HG03469 (cell line): ENCODE measurements around the gene BCL2A1.
"Not testable (repeated sequence)": the region's sequence is repeated elsewhere in the genome, so short reads cannot be mapped to it uniquely, and the experiment has no call there.

Experiments
- ATAC-seq: cut with Tn5 transposase; IDR thresholded peaks from one replicate; pipeline ENCODE4 v1.9.1; 2021; ENCODE audit warnings: mild to moderate bottlenecking, moderate library complexity, moderate number of reproducible peaks; ENCODE audit not compliant: unreplicated experiment

Gene BCL2A1

DNA sequence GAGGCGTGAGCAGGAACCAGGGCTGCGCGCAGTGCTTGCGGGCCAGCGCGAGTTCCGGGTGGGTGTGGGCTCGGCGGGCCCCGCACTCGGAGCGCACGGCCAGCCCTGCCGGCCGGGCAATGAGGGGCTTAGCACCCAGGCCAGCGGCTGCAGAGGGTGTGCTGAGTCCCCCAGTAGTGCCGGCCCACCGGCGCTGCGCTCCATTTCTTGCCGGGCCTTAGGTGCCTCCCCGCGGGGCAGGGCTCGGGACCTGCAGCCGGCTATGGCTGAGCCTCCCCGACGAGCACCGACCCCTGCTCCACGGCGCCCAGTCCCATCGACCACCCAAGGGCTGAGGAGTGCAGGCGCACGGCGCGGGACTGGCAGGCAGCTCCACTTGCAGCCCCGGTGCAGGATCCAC is 44.9 kb downstream of the BCL2A1 start:
- not testable (repeated sequence) for ATAC-seq

GRCh38 chr15:79924379-79924778 is 46.6 kb downstream of the BCL2A1 start:
- no peak for ATAC-seq

DNA sequence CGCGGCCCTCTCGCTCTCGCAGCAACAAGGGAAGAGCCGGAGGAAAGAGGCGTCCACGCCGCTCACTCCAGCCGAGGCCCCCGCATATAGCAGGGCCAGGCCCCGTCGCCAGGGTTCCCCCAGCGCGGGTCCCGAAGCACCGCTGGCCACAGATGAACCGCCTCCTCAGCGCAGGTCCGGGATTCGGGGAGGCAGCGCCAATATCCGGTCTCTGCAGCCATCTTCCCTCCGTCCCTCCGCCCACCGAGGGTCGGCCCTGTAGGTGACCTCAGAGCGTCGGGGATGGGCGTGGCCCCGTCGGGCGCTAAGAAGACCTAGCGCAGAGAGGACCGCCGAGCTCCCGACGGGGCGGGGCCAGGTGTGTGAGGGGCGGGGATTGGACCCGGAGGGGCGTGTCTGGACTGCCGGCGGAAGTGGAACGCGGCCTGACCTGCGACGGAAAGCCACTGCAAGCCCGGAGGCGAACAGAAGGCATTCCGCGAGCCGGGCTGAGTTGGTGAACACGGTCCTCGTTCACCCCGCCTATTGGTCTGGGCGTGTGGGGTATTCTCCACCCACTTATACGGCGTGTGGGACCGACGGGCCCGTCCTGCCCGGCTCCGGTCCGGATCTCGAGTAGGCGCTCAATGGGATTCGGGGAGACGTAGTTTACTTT is 47.4 kb downstream of the BCL2A1 start:
- ATAC-seq: peak; percentile 92

- ATAC-seq: peak; percentile 21
Observed at GRCh38 chr15:79923079-79923514, 47.9 kb downstream of the BCL2A1 start.

DNA sequence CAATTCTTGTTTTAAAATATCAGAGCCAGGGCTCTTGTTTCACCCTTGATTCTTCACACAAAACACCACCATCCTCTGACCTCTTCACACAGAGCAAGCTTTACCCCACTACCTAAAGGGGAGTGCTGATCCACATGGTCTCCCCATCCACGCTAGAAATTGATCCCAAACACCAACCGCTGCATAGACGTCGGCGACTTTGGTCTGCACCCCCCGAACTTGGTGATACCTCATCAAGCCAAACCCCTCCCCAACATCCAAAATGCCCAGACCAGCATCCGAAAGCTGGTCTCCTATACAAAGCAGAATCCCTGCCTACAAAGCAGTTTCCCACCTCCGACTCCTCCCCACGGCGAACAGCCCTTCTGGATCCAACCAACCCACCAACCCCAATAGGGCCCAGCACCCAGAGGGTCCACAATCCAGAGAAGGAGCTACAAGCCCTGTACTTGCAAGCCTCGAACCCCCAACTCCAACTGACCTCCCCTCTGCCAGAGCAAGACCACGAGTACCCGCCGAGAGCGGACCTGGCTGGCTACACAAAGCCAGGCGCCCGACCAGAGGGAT is 48.4 kb downstream of the BCL2A1 start:
- ATAC-seq: no peak

GRCh38 chr15:79919749-79920511 is 51.1 kb downstream of the BCL2A1 start:
- ATAC-seq: no peak

- no peak for ATAC-seq
Observed at GRCh38 chr15:79919090-79919748, 51.8 kb downstream of the BCL2A1 start.

- no peak for ATAC-seq
Observed at GRCh38 chr15:79918278-79918677, 52.7 kb downstream of the BCL2A1 start.

DNA sequence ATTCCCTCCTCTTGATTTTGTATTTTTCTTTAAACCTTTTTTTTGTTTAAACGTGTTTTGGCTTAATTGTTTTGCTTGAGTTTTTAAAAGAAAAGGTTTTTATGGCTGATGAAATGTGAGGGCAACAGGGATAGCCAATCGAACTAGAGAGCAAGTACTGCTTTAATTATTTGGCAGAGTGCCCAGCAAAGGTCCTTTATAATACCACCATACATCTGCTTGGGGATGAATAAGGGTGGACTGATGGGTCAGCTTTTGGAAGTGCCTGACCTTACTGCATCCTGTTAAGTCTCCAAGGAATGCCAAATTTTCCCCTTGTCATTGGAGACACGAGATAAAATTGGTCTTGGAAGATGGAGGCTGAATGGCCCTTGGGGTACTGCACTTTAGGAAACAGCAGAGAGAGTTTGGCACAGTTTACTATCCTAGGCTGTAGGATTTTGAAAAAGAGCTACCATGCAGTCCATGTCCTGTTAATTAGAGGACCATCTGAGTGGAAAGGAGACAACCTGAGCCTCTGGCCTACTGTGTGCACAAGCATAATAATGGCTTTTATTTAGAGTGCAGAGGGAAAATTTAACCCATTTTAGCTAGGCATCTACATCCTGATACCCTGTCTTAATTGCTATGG is 54.4 kb downstream of the BCL2A1 start:
- ATAC-seq: no peak

GRCh38 chr15:79915776-79916501 is 55.1 kb downstream of the BCL2A1 start:
- not testable (repeated sequence) for ATAC-seq

- ATAC-seq: no peak
Observed at GRCh38 chr15:79914728-79915127, 56.3 kb downstream of the BCL2A1 start.
